ENCODE results near the gene BTBD9.

The BTBD9 gene

DNA sequence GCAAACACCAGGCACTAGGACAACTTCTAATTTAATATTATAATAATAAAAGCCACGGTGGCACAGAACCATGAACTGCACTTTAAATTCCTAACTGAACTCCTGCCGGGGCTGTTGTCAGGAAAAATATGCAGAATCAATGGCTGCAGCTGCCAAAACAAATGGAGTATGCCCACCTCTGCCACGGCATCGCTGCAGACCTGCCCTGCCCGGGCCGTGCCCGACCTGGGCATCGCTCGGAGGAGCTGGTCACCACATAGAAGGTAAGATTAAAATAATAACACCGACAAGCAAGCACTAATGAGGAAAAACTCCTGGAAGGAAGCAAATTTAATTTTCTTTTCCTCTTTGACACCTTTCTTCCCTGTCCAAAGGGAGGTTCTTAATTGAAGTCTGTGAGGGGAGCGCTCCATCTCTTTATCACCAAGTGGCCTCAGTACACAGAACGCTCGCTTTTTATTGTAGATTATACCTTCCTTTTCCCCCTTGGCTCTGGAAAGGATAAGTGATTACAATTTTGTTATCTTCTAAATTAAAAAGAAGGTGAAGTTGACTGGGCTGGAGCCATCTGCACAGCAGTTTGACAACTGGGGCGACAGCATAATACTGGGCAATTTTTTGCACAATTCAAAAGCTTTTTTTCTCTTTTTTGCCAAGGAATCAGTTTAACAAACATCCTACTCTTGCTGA lies 468.9 kb downstream of the BTBD9 start:
- DNase-seq, result no peak
- intact Hi-C loops (cut with DNase I), result no loop called here

DNA sequence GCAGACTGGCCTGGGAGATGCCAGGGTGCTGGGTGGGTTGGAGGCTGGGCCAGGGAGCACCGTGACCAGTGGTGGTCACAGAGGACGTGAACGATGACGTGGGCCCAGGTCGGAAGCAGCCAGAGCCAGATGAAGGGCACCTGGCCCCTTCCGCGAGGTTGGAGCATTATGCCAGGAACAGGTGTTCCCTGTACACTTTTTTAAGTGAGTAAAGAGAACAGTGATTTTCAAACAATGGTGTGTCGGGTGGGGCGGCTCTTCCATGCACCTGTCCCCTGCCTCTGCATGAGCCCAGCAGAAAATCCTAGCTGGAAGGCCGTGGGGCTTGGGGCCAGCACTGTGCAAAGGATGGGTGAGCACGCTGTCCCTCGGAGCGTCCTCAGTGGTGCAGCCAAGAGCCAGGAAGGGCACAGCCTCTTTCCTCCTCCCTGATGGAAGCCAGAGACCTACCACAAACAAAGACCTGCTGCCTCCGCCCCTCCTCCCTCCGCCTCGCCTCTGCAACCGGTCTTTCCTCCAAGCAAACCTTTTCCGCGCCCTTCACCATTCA lies 469.7 kb downstream of the BTBD9 start:
- intact Hi-C loops (cut with DNase I), result no loop called here
- no peak for DNase-seq

DNA sequence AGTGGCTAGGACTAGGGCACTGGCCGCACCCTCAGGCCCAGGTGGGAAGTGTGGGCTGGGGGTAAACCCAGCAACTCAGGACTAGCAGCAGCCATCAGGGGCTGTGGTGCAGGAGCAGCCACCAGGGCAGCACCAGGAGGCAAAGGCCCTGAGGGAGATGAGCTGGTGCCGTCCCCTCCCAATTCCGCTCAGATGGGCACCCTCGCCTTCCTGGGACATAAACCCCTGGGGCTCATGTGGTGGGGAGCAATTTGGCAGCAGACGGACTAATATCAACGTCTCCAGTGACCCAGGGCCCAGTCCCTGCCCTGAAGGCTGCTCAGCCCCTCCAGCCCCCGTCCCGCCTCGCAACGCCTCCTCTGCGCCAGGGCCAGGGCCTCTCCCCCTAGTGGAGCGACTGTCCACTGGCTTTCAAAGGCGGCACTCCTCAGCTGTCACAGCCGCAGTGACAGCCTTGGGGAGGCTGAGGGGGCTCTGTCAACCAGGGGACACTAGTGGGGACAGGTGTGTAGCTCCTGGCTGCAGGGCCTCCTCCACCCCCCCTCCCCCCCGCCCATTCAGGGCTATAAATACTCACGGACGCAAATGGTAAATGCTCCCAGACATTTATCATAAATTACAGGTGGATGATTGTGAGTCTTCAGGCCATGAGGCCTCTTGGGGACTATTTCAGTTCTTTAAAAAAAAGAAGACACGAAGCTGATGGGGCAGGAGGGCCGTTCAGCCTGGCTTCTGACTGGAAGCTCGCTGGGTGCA lies 470.3 kb downstream of the BTBD9 start:
- intact Hi-C loops (cut with DNase I), result no loop called here
- no peak for DNase-seq

DNA sequence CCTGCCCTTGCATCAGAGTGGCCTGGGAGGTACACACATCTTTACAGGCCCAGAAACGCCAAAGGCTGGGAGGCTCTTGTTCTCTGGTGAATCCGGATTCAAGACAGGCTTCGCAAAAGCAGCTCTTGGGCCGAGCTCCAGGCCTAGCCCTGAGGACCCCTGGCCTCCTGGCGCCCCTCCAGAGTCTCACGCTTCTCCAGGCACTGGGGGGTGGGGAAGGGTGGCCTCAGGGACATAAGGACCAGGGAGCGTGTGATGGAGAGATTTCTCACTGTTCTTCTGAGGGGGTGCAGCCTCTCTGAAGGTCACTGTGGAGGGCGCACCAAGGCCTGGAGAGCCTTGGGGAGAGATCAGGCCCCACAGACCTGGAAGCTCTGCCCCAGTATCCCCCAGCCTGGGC lies 471.0 kb downstream of the BTBD9 start:
- intact Hi-C loops (cut with DNase I), result no loop called here
- DNase-seq, result no peak

DNA sequence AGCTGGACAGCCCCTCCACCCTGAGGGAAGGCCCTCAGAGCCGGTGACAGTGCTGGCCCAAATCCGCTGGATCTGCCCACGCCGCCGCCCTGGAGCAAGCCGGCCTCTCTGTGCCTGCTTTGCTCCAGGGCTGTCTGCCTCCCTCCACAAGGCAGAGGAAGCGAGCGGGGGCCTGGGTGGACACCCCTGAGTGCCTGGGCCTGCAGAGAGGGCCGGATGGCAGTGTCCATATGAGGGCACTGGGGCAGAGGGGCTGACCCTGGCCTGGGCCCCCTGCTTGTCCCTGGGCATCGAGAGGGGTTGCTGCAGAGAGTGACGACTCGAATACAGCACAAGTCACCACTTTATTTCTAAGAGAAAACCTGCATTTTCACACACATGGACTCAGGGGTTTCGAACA lies 471.6 kb downstream of the BTBD9 start:
- no peak for DNase-seq
- intact Hi-C loops (cut with DNase I), result no loop called here

DNA sequence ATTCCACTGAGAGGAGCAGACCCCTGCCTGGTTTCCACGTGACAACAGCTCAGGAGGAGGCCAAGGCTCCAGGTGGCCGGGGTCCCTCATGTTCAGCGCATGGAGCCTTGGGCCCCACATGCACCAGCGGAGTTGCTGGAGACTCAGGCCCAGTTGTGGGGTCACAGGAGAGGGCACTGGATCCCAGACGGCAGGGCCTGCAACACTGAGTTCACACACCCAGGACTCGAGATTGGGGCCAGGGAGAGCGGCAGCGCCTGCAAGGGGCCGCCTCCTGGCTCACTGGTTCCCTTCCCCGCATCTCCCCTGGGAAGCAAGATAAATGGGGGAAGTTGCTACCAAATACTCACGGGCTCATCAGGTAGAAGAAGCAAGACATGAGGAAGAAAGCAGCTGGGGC lies 472.1 kb downstream of the BTBD9 start:
- no peak for DNase-seq
- intact Hi-C loops (cut with DNase I), result no loop called here

DNA sequence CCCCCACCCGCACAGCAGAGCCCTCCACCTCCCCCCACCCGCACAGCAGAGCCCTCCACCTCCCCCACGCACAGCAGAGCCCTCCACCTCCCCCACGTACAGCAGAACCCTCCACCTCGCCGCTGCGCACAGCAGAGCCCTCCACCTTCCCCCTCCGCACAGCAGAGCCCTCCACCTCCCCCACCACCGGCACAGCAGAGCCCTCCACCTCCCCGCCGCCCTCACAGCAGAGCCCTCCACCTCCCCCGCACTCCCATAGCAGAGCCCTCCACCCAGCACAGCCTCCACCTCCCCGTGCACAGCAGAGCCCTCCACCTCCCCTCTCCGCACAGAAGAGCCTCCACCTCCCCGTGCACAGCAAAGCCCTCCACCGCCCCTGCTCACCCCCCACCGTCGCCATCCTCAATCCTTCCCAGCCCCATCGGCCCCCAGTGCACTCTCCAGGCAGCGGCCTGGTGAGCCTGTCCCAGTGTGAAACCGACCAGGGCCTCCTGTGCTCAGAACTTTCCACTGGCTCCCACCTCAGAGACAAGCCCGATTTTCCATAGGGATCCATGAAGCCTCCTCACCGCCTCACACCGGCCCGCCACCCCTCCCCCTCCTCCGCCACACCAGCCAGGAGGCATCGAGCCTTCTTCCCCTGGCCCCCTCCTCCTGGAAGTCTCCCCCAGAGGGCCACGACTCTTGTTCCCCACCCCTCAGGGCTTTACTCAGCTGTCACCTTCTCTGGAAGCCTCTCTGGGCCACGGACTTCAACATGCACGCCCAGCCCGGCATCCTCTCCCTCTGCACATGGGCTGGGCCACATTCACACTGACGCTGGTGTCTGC lies 473.1 kb downstream of the BTBD9 start:
- DNase-seq, result no peak
- intact Hi-C loops (cut with DNase I), result no loop called here

DNA sequence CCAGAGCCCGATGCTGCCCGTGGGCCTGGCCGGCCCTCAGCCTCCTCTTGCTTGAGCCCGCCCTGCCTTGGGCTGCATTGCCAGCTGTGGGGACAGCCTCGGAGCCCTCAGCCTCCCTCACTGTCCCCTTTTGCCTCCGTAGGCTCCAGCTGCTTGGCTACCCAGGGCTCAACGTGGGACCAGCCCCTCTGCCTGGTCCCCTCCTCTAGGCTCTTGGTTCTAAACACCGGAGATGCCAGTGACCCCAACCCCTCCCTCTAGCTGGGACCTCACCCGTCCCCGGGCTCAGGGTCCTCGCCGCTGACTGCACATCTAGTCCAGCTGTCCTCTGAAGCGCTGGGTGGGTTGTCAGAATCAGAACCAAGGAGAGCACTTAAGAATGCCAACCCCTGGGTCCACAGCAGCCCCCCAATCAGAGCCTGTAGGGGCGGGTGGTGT lies 475.0 kb downstream of the BTBD9 start:
- intact Hi-C loops (cut with DNase I), result no loop called here
- no peak for DNase-seq

DNA sequence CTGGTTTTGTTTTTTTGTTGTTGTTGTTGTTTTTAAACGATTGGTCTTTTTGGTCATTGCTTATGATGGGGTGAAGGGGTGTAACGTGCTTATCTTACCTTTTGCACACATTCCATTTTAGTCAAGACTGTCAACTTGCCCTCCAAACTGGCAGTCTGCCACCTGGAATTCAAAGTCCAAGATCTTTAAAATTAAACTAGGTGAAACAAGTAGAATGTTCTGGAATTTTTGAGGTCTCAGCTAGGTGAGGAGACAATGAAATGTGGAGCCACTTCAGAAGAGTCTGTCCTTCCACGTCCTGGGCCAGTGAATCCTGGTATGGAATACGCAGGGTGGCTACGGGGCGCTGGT lies 475.6 kb downstream of the BTBD9 start:
- intact Hi-C loops (cut with DNase I), result no loop called here
- no peak for DNase-seq

DNA sequence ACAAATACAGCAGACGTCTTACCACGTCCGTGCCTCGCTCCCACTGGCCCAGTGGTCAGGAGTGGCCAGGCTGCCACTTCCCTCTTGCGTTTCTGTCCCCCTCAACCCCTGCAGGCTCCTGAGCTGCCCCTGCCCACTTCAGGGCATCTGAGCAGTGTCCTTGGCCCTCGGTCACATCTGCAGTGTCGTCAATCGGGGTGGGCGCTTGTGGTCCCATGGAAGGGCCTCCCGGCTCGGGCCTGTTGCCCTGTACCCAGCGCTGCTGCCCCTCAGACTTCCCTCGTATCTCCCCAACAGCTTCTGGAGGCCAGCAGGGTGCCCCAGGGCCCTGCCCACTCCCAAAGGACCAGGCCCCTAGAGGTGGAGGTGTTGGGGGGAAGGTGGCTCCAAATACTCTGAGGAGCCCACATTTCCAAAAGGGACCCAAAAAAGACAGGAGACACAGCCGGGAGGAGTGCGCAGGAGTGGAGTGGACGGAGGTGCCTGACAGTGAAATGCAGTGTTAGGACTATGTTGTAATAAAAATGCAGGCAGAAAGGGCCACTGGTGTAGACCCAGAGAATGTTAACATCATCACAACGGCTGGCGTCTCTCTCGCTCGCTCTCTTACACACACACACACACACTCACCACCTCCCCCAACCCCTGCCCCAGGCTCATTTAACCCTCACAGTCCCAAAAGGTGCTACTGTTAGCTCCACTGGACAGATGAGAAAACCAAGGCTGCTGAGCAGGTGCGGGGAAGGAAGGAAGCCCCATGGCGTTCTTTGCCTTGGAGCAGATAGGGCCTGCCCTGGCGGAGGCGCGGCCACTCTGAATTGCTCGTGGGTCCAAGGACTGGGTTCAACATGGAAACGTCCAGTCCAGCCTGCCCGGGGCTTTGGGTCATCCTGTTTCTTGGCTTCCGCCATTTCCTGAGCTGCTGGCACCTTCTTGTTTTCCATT lies 476.3 kb downstream of the BTBD9 start:
- DNase-seq, result no peak
- intact Hi-C loops (cut with DNase I), result no loop called here

DNA sequence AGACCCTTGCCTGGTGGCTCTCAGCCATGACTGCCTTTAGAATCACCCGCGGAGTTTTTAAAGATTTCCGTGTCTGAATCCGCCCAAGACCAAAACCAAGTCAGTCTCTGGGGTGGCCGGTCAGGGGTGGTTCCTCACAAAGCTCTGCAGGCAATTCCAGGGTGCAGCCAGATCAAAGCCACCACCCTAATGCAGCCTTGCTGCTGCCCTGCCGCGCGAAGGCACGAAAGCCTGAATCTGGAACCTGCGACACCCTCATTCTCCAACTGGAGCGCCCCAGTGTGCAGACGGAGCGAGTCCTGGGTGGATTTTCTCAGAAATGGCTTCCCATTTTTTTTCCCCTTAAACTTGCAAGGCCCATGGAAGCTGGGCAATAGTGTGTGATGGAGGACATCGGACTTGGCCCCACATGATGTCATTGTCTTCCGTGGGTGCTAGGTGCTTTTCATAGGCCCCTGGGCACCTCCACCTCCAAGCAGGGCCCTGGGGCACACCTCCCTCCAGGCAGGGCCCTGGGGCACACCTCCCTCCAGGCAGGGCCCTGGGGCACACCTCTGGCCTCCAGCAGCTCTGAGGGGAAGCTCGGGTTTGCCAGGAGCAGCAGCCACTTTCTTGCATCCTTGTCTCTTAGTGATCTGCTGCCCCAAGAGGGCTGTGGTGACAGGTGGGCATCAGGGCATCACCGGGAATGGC lies 477.1 kb downstream of the BTBD9 start:
- no peak for DNase-seq
- intact Hi-C loops (cut with DNase I), result no loop called here

DNA sequence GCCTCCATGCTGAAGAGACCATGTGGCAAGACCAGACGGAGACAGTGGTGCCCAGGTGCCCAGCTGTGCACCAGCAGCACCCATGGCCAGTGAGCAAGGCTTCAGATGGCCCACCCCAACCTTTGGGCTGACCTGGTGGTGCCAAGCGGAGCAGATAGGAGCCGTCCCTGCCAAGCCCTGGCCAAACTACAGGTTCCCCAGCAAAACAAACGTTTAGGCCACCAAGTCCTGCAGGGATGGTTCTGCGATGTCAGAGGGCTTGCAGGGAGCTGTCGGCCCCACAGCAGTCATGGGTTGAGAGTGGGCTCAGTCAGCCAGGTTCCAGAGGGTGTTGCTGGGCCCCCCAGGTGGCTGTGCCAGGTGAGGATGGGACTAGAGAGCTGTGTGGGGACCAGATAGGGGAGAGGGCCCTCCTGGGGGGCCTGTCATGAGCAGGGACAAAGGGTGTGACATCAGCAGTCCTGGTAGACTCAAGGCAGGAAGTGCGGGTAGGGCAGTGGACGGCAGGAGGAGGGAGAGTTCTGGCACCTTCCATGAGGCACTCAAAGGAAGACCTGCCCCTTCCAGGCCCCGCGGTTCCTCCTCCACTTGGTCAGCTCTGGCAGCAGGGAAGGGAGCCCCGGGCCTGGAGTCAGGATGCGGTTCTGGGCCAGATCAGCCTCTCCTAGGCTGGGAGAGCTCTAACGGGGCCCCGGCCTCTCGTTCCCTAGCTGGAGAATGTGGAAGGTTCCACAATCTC lies 477.8 kb downstream of the BTBD9 start:
- intact Hi-C loops (cut with DNase I), result no loop called here

DNA sequence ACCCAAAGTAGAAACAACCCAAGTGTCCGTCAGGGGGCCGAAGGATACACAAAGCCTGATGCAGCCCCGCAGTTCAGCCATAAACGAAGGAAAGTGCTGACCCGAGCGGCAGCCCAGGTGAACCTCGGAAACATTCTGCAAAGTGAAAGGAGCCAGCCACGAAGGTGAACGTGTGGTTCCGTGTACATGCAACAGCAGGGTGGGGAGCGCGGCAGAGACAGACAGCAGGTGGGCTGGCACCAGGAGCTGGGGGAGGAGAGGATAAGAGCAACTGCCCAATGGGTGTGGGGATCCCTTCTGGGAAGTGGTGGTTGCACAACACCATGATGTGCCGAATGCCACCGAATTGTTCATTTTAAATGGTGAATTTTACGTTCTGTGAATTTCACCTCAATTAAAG lies 478.4 kb downstream of the BTBD9 start:
- intact Hi-C loops (cut with DNase I), result no loop called here
- no peak for DNase-seq

More for the DNA sequence above, 477.8 kb downstream of the BTBD9 start:
- DNase-seq, result no peak

DNA sequence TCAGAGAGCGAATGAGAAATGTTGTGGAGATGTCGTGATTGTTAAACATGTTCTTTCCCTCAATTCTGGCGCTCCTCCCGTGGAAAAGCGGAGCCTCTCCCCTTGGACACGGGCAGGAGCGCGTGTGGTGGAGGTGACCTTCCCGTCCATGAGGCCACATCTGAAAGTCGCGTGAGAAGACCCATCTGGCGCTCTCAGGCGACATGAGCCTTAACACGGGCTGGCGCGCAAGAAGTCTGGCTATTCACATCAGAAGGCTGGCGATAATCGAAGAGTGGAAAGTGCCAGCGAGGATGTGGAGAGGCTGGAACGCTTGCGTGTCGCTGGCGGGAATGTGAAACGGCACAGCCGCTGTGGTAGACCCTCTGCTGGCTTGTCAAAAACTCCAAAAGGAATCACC lies 478.9 kb downstream of the BTBD9 start:
- DNase-seq, result no peak
- intact Hi-C loops (cut with DNase I), result no loop called here

DNA sequence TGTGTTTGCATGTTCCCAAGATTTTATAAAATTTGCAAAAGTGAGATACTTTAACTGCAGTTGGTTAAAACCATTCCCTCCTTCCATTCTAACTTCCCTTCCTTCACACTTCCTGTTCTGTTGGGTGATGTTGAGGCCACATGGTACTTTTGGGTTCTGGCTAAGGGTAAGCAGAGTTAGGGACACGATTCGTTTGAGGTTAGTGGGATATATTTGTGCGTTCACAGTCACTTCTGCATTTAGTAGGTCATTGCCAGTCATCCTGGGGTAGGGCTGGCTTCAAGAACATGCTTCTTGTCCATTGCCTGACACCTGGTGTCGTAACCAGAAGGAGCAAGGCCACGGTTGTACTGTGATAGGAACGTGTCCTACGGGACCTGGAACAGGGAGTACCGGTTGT lies 480.1 kb downstream of the BTBD9 start:
- intact Hi-C loops (cut with DNase I), result no loop called here
- DNase-seq, result no peak

DNA sequence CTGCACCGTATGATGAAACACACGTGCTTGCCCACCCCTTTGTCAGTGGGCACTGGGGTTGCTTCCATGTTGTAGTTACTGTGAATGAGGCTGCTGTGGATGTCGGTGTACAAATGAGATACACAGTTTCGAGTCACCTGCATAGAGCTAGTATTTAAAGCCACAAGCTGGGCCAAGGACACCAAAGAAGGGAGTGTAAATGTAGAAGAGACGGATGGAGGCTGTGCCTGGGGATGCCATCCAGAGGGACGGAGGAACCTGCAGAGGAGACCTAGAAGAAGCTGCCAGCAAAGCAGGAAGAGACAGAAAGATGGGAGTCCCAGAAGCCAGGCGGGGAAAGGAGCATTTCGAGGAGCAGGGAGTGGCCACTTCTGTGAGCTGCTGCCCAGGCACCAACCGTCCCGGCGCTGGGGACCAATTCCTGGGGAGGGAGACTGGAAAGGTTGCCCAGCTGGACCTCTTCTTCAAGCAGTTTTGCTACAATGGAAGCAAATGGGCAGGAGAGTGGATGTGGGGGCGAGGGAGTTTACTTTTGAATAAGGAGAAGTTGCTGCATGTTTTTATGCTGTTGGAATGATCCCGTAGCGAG lies 480.9 kb downstream of the BTBD9 start:
- no peak for DNase-seq
- intact Hi-C loops (cut with DNase I), result no loop called here

DNA sequence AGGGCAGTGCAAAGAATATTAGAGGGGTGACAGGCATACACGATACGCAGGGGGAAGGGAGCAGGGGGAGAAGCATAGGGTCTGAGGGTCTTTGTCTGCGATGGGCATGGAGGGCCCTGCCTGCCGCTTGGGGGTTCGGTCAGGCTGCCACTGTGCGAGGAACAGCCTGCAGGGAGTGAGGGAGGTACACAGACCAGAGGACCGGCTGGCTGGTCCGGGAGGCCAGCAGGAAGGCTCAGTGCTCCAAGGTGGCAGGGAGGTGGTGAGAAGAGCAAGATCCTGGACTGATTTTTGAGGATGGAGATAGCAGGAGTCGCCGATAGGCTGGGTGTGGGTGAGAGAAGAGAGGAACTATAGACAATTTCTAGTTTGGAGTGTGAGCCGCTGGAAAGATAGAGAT lies 481.8 kb downstream of the BTBD9 start:
- no peak for DNase-seq
- intact Hi-C loops (cut with DNase I), result no loop called here
